H1 (cell line): ENCODE data around the gene ARHGAP42. TPM values are rescaled to one million over a fixed set of nuclear protein-coding genes. Genes with fewer than 3 reads are reported as not detected.

ENCODE experiments used
- CTCF ChIA-PET: fragments of 300-600 bp; sonication (Branson Sonifier 250); formaldehyde crosslinking; loops from one replicate; lab custom pipeline; 2021; ENCODE audit not compliant: partially characterized antibody; lab: Charles Lee
- POLR2A ChIA-PET: fragments of 300-600 bp; sonication (Branson Sonifier 250); formaldehyde crosslinking; loops from one replicate; lab custom pipeline; 2021; ENCODE audit warnings: inconsistent platforms; ENCODE audit not compliant: partially characterized antibody; lab: Charles Lee
- DNase-seq, 2 experiments: peaks; one replicate each; pipeline versions ENCODE4 v3.0.0 to v3.0.0-alpha.2; 2010 to 2022; ENCODE audit warnings: low spot score in 2 of 2, low read depth in 1 of 2, mixed read lengths in 1 of 2
- FAIRE-seq: peaks from 2 replicates; lab custom pipeline; 2011; peaks lifted over from hg19 to GRCh38; lab: Jason Lieb, UNC
- H2AFZ ChIP-seq: 2 replicates; pipeline ENCODE4 v1.8.1; 2012; ENCODE audit warnings: low read length, inconsistent platforms
- H2AK5ac ChIP-seq: 2 replicates; pipeline ENCODE4 v1.6.1; 2013; ENCODE audit warnings: low read depth, low read length
- H2BK120ac ChIP-seq: replicated peaks from 2 replicates; pipeline ENCODE3; 2013; ENCODE audit warnings: low read depth, low read length, inconsistent platforms
- H2BK12ac ChIP-seq: 2 replicates; pipeline ENCODE4 v1.6.1; 2013; ENCODE audit warnings: low read depth, low read length
- H2BK15ac ChIP-seq: 2 replicates; pipeline ENCODE4 v1.6.1; 2013; ENCODE audit warnings: low read length
- H2BK20ac ChIP-seq: 2 replicates; pipeline ENCODE4 v1.6.1; 2013; ENCODE audit warnings: low read length
- H2BK5ac ChIP-seq: 2 replicates; pipeline ENCODE4 v1.6.1; 2013; ENCODE audit warnings: low read depth, low read length
- H3K14ac ChIP-seq: 2 replicates; pipeline ENCODE4 v1.6.1; 2013; ENCODE audit warnings: inconsistent platforms; ENCODE audit not compliant: insufficient read length
- H3K18ac ChIP-seq: 2 replicates; pipeline ENCODE4 v1.6.1; 2013; ENCODE audit warnings: low read length; ENCODE audit errors: extremely low read depth
- H3K23ac ChIP-seq: 2 replicates; pipeline ENCODE4 v1.6.1; 2013; ENCODE audit warnings: inconsistent platforms; ENCODE audit not compliant: insufficient read length
- H3K23me2 ChIP-seq: 2 replicates; pipeline ENCODE4 v1.6.1; 2013; ENCODE audit warnings: low read depth, low read length
- H3K27ac ChIP-seq: 2 replicates; pipeline ENCODE4 v1.6.1; 2011; ENCODE audit warnings: low read depth, low read length, inconsistent platforms
- H3K27me3 ChIP-seq, 4 experiments: replicated peaks in 1 of 4; 1 replicate in 1 of 4; 2 replicates in 3 of 4; pipeline versions ENCODE4 v1.6.1 to v1.8.1; 2011 to 2013; ENCODE audit warnings: low read length in 3 of 4, mild to moderate bottlenecking in 3 of 4, inconsistent platforms in 2 of 4, mixed read lengths in 2 of 4, moderate library complexity in 1 of 4; ENCODE audit not compliant: control insufficient read depth in 3 of 4, insufficient read depth in 3 of 4; ENCODE audit errors: extremely low read depth in 1 of 4
- H3K36me3 ChIP-seq, 4 experiments: 2 replicates each; pipeline versions ENCODE4 v1.6.1 to v1.8.1; 2011 to 2013; ENCODE audit warnings: mild to moderate bottlenecking in 4 of 4, low read length in 3 of 4, moderate library complexity in 2 of 4, control low read depth in 1 of 4, inconsistent platforms in 1 of 4; ENCODE audit not compliant: insufficient read depth in 4 of 4, control insufficient read depth in 2 of 4
- H3K4ac ChIP-seq: replicated peaks from 2 replicates; pipeline ENCODE3; 2013; ENCODE audit warnings: low read length, low read depth, mixed read lengths, inconsistent platforms; ENCODE audit not compliant: insufficient read length
- H3K4me1 ChIP-seq, 4 experiments: replicated peaks in 1 of 4; 1 replicate in 1 of 4; 2 replicates in 3 of 4; pipeline versions ENCODE4 v1.6.1 to v1.8.1; 2011 to 2013; ENCODE audit warnings: low read length in 3 of 4, inconsistent platforms in 2 of 4, mixed read lengths in 1 of 4; ENCODE audit not compliant: insufficient read depth in 4 of 4, control insufficient read depth in 3 of 4
- H3K4me2 ChIP-seq, 2 experiments: 2 replicates each; pipeline versions ENCODE4 v1.6.1 to v1.8.1; 2011 to 2013; ENCODE audit warnings: low read depth in 2 of 2, low read length in 2 of 2, control low read depth in 1 of 2, inconsistent platforms in 1 of 2, mild to moderate bottlenecking in 1 of 2; ENCODE audit not compliant: insufficient read depth in 1 of 2
- H3K4me3 ChIP-seq, 4 experiments: fragments of 200-600, 300-600 bp in 1 of 4; sonication (generic), shearing (Covaris generic), sonication (Bioruptor Twin) in 1 of 4; 2 replicates each; pipeline versions ENCODE4 v1.5.1 to v1.8.1; 2011 to 2016; ENCODE audit warnings: low read length in 4 of 4, low read depth in 3 of 4, control low read depth in 2 of 4, inconsistent platforms in 2 of 4, mild to moderate bottlenecking in 2 of 4, mixed read lengths in 1 of 4, moderate library complexity in 1 of 4; ENCODE audit not compliant: insufficient read depth in 2 of 4; ENCODE audit errors: extremely low read depth in 1 of 4
- H3K56ac ChIP-seq: replicated peaks from 2 replicates; pipeline ENCODE3; 2013; ENCODE audit warnings: low read depth, mild to moderate bottlenecking, mixed read lengths, low read length, inconsistent platforms; ENCODE audit not compliant: insufficient read length
- H3K79me1 ChIP-seq: 2 replicates; pipeline ENCODE4 v1.6.1; 2013; ENCODE audit warnings: low read depth, low read length, control low read depth
- H3K79me2 ChIP-seq, 2 experiments: 2 replicates each; pipeline versions ENCODE4 v1.6.1 to v1.8.1; 2012 to 2013; ENCODE audit warnings: low read length in 2 of 2, mild to moderate bottlenecking in 2 of 2, inconsistent platforms in 1 of 2; ENCODE audit not compliant: insufficient read depth in 2 of 2, control insufficient read depth in 1 of 2
- H3K9ac ChIP-seq, 4 experiments: replicated peaks in 1 of 4; 1 replicate in 1 of 4; 2 replicates in 3 of 4; pipeline versions ENCODE4 v1.6.1 to v1.8.1; 2011 to 2013; ENCODE audit warnings: low read depth in 3 of 4, low read length in 3 of 4, control low read depth in 2 of 4, mild to moderate bottlenecking in 2 of 4, moderate library complexity in 2 of 4, inconsistent platforms in 1 of 4; ENCODE audit errors: extremely low read depth in 1 of 4
- H3K9me3 ChIP-seq, 2 experiments: 2 replicates each; pipeline versions ENCODE4 v1.6.1 to v1.8.1; 2012 to 2013; ENCODE audit warnings: mild to moderate bottlenecking in 2 of 2, moderate library complexity in 2 of 2, control low read depth in 1 of 2, inconsistent platforms in 1 of 2, low read depth in 1 of 2, low read length in 1 of 2, mixed read lengths in 1 of 2; ENCODE audit not compliant: insufficient read depth in 2 of 2
- H4K20me1 ChIP-seq, 2 experiments: replicated peaks in 1 of 2; 2 replicates each; pipeline versions ENCODE3 to v1.8.1; 2011 to 2013; ENCODE audit warnings: inconsistent platforms in 2 of 2, low read length in 2 of 2, mild to moderate bottlenecking in 1 of 2; ENCODE audit not compliant: insufficient read depth in 2 of 2, control insufficient read depth in 1 of 2
- H4K5ac ChIP-seq: 2 replicates; pipeline ENCODE4 v1.6.1; 2013; ENCODE audit warnings: low read length, low read depth, mixed read lengths, inconsistent platforms; ENCODE audit not compliant: insufficient read length
- H4K8ac ChIP-seq: 2 replicates; pipeline ENCODE4 v1.8.0; 2013; ENCODE audit warnings: mild to moderate bottlenecking, moderate library complexity, low read length, inconsistent platforms; ENCODE audit not compliant: insufficient read depth; ENCODE audit errors: extremely low read depth
- H4K91ac ChIP-seq: replicated peaks from 2 replicates; pipeline ENCODE3; 2013; ENCODE audit warnings: low read length, mixed read lengths, inconsistent platforms; ENCODE audit not compliant: insufficient read length
- BACH1 ChIP-seq: IDR thresholded peaks from 2 replicates; pipeline ENCODE4 v1.6.1; 2012; ENCODE audit warnings: low read length, improper control_type of control experiment
- BRCA1 ChIP-seq: IDR thresholded peaks from 2 replicates; pipeline ENCODE4 v1.6.1; 2012; ENCODE audit warnings: low read depth, low read length, improper control_type of control experiment
- HDAC2 ChIP-seq, 2 experiments: fragments of 300-600 bp in 1 of 2; sonication (generic) in 1 of 2; IDR thresholded peaks; 2 replicates each; pipeline ENCODE4 v1.6.1; 2011 to 2012; ENCODE audit warnings: low read depth in 2 of 2, low read length in 2 of 2, mild to moderate bottlenecking in 2 of 2, moderate library complexity in 2 of 2, borderline replicate concordance in 1 of 2, inconsistent platforms in 1 of 2
- HDAC6 ChIP-seq: IDR thresholded peaks from one replicate; pipeline ENCODE4 v1.7.1; 2012; ENCODE audit warnings: low read depth, mild to moderate bottlenecking, inconsistent platforms, low read length, moderate library complexity
- MAFK ChIP-seq: IDR thresholded peaks from 2 replicates; pipeline ENCODE4 v1.6.1; 2012; ENCODE audit warnings: low read depth, mild to moderate bottlenecking, improper control_type of control experiment, low read length
- MAX ChIP-seq: IDR thresholded peaks from 2 replicates; pipeline ENCODE4 v1.6.1; 2012; ENCODE audit warnings: inconsistent platforms
- NRF1 ChIP-seq: IDR thresholded peaks from 2 replicates; pipeline ENCODE4 v1.6.1; 2011; ENCODE audit warnings: mild to moderate bottlenecking, low read depth, low read length, improper control_type of control experiment
- PHF8 ChIP-seq: fragments of 200-600 bp; sonication (generic); conservative IDR thresholded peaks from 2 replicates; pipeline ENCODE4 v1.7.1; 2012; ENCODE audit warnings: low read depth, mild to moderate bottlenecking, inconsistent platforms, low read length, moderate library complexity
- POLR2A ChIP-seq, 2 experiments: IDR thresholded peaks; 1 replicate in 1 of 2; 2 replicates in 1 of 2; pipeline ENCODE4 v1.6.1; 2011; ENCODE audit warnings: low read depth in 2 of 2, low read length in 2 of 2, mild to moderate bottlenecking in 2 of 2; ENCODE audit errors: control extremely low read depth in 1 of 2
- RNF2 ChIP-seq: fragments of 200-900, 300-1000 bp; sonication (generic); IDR thresholded peaks from 2 replicates; pipeline ENCODE4 v1.7.1; 2016; ENCODE audit warnings: borderline replicate concordance, low read depth, mild to moderate bottlenecking, antibody characterized with exemption, low read length; ENCODE audit not compliant: poor library complexity, severe bottlenecking; ENCODE audit errors: missing control alignments
- SAP30 ChIP-seq: fragments of 300-600 bp; sonication (generic); IDR thresholded peaks from 2 replicates; pipeline ENCODE4 v1.7.1; 2012; ENCODE audit warnings: low read length, moderate library complexity, mild to moderate bottlenecking, inconsistent platforms; ENCODE audit not compliant: insufficient read depth, insufficient replicate concordance
- SIX5 ChIP-seq: IDR thresholded peaks from 2 replicates; pipeline ENCODE4 v1.6.1; 2011; ENCODE audit warnings: mild to moderate bottlenecking, low read depth, low read length
- SP1 ChIP-seq: IDR thresholded peaks from 2 replicates; pipeline ENCODE4 v1.6.1; 2011; ENCODE audit warnings: low read depth, low read length
- SRF ChIP-seq: IDR thresholded peaks from 2 replicates; pipeline ENCODE4 v1.6.1; 2011; ENCODE audit warnings: mild to moderate bottlenecking, low read depth, low read length, moderate library complexity
- ZNF274 ChIP-seq: IDR thresholded peaks from 2 replicates; pipeline ENCODE4 v1.7.0; 2012; ENCODE audit warnings: low read length, borderline replicate concordance; ENCODE audit errors: extremely low read depth
- WGBS, 2 experiments: shearing (Covaris generic) in 1 of 2; methylation state at CpG; one replicate each; pipeline versions ENCODE4 v1.1.6 to v1.1.7; 2013 to 2015; ENCODE audit warnings: low lambda C conversion rate in 2 of 2, mixed read lengths in 2 of 2, inconsistent platforms in 1 of 2, low coverage in 1 of 2, missing lambda C conversion rate in 1 of 2; ENCODE audit not compliant: insufficient replicate concordance in 2 of 2, insufficient coverage in 1 of 2, insufficient read length in 1 of 2; ENCODE audit errors: extremely low coverage in 1 of 2, missing lambda C conversion rate in 1 of 2; 5-methylcytosine and 5-hydroxymethylcytosine counted together
- polyA plus RNA-seq, 7 experiments: library from polyadenylated mRNA; depleted of rRNA in 3 of 7; stranded (reverse) in 5 of 7; unstranded in 2 of 7; fragments of >200 nt in 5 of 7; fragments of 200-250 nt in 2 of 7; gene quantifications; 1 replicate in 5 of 7; 2 replicates in 1 of 7; 4 replicates in 1 of 7; pipeline versions ENCODE4 v1.2.1 to v1.2.3, GENCODE V29; 2011 to 2013; ENCODE audit warnings: missing spikeins in 2 of 7, mixed read lengths in 2 of 7
- total RNA-seq: library from RNA; stranded (reverse); fragmentation: NEBNext Ultra II Directional; extraction: Animal tissue kit (Norgen Biotek cat#: 25700); gene quantifications from 2 replicates; pipeline ENCODE4 v1.2.1, GENCODE V29; 2021

The ARHGAP42 gene
- total and polyA plus RNA-seq, 2 of the 8 experiments (the other 6 are each of a cell fraction or from before 2014, with no cell fraction given) = 22.2 to 33.5 TPM

- Histone ChIP-seq H3K79me1 (no peaks in the 10 kb centered on the region), H3K36me3 (peaks cover 0 to 40% (median 12%) of the 10 kb centered on the region in 4 experiments; a peak in 6 of 8 replicates), H3K56ac (no peak overlapping the region), H3K4me1 (no peaks in the 10 kb centered on the region), H3K4ac (no peak overlapping the region), H2AK5ac (no peak overlapping the region), H3K23me2 (no peaks in the 10 kb centered on the region), H3K4me3 (no peak overlapping the region), H2BK15ac (no peak overlapping the region), H2BK12ac (no peak overlapping the region), H2BK20ac (no peak overlapping the region)
- DNase-seq = no peak
- FAIRE-seq = no peak
- no peak for TF ChIP-seq NRF1
- TF ChIP-seq BACH1 = no peak
- no peak for TF ChIP-seq HDAC2 (IDR thresholded peaks at IDR 0.05; ENCODE audit: borderline replicate concordance in 1 of 2, low read depth in 2 of 2, low read length in 2 of 2)
- no peak for TF ChIP-seq BRCA1
- TF ChIP-seq SRF = no peak
- TF ChIP-seq SP1 = no peak
- no peak for TF ChIP-seq SAP30
- TF ChIP-seq MAX = no peak
- no peak for TF ChIP-seq RNF2
- no peak for TF ChIP-seq PHF8
- no peak for TF ChIP-seq ZNF274
- TF ChIP-seq MAFK = no peak
- TF ChIP-seq SIX5 = no peak
- no peak for TF ChIP-seq POLR2A (IDR thresholded peaks at IDR 0.05; ENCODE audit: control extremely low read depth in 1 of 2, low read depth in 2 of 2, low read length in 2 of 2)
- no peak for TF ChIP-seq HDAC6
- TF ChIP-seq, all 59 proteins: peak for 0
- WGBS, 2 experiments = 96% methylated on average over 3 of the region's 3 CpGs; no CpG with 5 or more reads in 1 of the 2 experiments
- no peak overlapping the region for H4K91ac ChIP-seq
- no peaks in the 10 kb centered on the region for H4K20me1 ChIP-seq
- H3K23ac ChIP-seq = no peak overlapping the region
- H3K27me3 ChIP-seq = no peaks in the 10 kb centered on the region
- H3K9me3 ChIP-seq = 0 out of 4 replicates have a peak, but pooled peaks cover 0 to 4% of the 10 kb centered on the region in 2 experiments
- H3K14ac ChIP-seq = no peak overlapping the region
- H2BK120ac ChIP-seq = no peak overlapping the region
- no peak overlapping the region for H2BK5ac ChIP-seq
- CTCF ChIA-PET = no interaction called here
- H4K5ac ChIP-seq = no peak overlapping the region
- H3K27ac ChIP-seq = no peak overlapping the region
- POLR2A ChIA-PET = no interaction called here
- no peak overlapping the region for H3K18ac ChIP-seq
- H3K79me2 ChIP-seq = no peaks in the 10 kb centered on the region
- H2AFZ ChIP-seq = no peak overlapping the region
- H3K4me2 ChIP-seq = no peak overlapping the region
- no peak overlapping the region for H4K8ac ChIP-seq
- no peak overlapping the region for H3K9ac ChIP-seq
Observed at GRCh38 chr11:100964435-100964834, 277.3 kb downstream of the ARHGAP42 start.
